IPS DF 6.9 (cell line): ENCODE results near the gene ELMOD1.

Source experiments
- DNase-seq: peaks from one replicate; pipeline ENCODE4 v3.0.0-alpha.2; 2013; ENCODE audit warnings: low read depth, low spot score
- H3K27ac ChIP-seq: one replicate; pipeline ENCODE4 v1.5.1; 2013; ENCODE audit warnings: low read length, control low read depth
- H3K27me3 ChIP-seq: 2 replicates; pipeline ENCODE4 v1.6.1; 2013; ENCODE audit warnings: mild to moderate bottlenecking, low read length; ENCODE audit not compliant: control insufficient read depth, insufficient read depth
- H3K36me3 ChIP-seq: 2 replicates; pipeline ENCODE4 v1.6.1; 2013; ENCODE audit warnings: low read length; ENCODE audit not compliant: control insufficient read depth, insufficient read depth
- H3K4me1 ChIP-seq: 2 replicates; pipeline ENCODE4 v1.6.1; 2013; ENCODE audit warnings: low read length; ENCODE audit not compliant: control insufficient read depth, insufficient read depth
- H3K4me3 ChIP-seq: 2 replicates; pipeline ENCODE4 v1.5.1; 2013; ENCODE audit warnings: mild to moderate bottlenecking, low read length
- H3K9me3 ChIP-seq: 2 replicates; pipeline ENCODE4 v1.6.1; 2013; ENCODE audit warnings: low read length, inconsistent platforms; ENCODE audit not compliant: control insufficient read depth, insufficient read depth
- WGBS: extraction: QIAGEN DNeasy Blood & Tissue Kit; methylation state at CpG from one replicate; pipeline ENCODE4 v1.1.7; 2013; ENCODE audit warnings: mixed read lengths, missing lambda C conversion rate; ENCODE audit not compliant: insufficient read length, insufficient coverage; 5-methylcytosine and 5-hydroxymethylcytosine counted together

ELMOD1 gene

DNA sequence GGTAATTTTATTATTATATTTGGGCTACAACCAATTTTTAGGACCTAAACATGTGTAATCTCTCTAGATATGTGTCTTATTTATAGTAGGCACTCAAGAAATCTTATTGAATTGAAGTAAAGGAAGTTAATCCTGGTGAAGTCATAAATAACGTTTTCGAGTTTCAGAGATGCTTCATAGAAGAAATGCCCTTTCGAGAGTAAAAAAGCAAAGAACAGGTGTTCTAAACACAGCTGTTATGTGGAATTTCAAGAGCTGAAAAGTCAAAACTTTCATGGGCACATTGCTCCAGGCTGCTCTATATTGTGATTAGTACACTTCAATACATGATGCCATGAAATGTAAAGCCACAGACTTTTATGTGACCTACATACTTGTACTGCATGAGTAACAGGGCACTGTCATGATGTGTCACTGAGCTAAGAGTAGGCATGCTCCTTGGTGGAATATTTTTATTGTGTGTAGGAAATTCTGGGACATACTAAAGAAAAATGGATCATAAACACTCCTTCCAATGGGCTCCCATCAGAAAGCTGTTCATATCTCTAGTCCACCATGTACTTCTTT, 7.2 kb upstream of the ELMOD1 start:
- DNase-seq, result no peak
- Histone ChIP-seq H3K9me3 (no peaks in the 10 kb centered on the region), H3K27me3 (no peaks in the 10 kb centered on the region), H3K36me3 (no peaks in the 10 kb centered on the region), H3K4me1 (peaks cover 2% of the 10 kb centered on the region; the same call in 1 of the 2 replicates), H3K4me3 (no peak overlapping the region), H3K27ac (no peak overlapping the region)
- WGBS, result no CpG with 5 or more reads among the region's 3 CpGs

DNA sequence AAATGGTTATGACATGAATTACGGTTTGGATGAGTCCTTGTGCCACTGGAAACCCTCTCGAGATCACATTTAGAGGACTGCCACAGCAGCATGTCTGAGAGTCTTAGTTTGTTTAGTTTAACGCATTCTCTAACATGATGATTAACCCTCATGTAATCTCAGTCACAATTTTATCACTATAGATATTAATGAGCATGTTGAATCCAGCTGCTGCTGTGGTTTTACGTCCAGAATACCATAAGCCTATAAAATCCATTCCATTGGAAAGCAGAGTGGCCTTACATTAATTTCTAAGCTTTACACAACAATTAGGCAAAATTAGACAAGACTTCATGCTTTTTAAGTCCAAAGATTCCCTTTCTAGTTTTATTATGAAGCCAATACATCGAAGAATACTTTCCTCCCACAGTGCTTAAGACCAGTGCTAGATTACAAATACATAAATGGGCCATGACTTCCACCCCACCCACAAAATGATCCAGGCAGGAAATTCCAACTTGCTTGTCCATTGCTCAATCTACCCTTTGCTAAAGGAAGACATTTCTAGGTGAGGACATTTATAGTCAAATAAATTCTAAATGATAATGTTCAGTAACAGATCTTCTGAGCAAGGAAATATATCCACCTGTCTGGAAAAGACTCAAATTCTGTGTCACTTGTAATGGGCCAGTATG, 3.5 kb upstream of the ELMOD1 start:
- DNase-seq, result no peak
- Histone ChIP-seq H3K9me3 (no peaks in the 10 kb centered on the region), H3K4me1 (no peaks in the 10 kb centered on the region; the same call in 1 of the 2 replicates), H3K36me3 (no peaks in the 10 kb centered on the region), H3K27me3 (peaks cover 13% of the 10 kb centered on the region), H3K27ac (no peak overlapping the region), H3K4me3 (no peak overlapping the region)
- WGBS, result no CpG with 5 or more reads among the region's 5 CpGs

DNA sequence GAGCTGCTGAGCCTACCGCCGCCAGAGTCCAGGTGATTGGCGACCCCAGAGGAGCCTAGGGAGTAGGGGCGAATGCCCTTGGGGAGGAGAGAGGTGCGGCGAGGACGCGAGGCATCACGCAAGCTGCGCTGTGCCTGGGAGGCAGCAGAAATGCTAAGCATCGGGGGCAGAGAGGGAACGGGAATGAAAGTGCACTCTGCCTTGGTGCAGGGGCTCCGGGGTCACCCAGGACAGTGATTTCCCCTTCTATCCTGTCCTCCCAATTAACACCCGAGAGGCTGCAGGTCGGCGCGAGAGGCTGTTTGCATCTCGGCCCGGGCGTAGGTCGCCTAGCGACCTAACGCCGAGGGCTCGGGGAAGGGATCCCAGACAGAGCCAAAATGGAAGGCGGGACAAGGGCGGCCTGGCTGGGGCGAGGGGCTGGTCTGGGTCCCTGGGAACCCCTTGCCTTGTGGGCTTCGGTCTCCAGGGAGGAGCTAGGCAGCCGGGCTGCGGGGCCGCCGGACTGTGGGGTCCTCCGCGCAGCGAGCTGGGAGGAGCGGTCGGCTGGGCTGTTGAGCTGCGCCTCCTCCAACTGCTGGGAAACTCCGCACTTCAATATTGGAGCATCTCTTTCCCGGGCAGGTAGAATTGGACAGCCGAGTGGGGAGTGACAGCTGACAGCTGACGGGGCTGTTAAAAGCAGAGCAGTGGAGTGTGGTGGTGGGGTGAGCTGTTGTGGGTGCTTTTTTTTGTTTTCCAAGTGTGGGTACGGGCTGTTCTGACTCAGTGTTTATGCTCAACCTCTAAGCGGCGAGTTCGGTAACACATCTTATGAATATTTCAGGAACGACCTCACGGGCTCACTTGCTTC, 657 bp downstream of the ELMOD1 start:
- Histone ChIP-seq H3K27ac (no peak overlapping the region), H3K4me3 (peak overlapping the region; percentile 65), H3K36me3 (no peaks in the 10 kb centered on the region), H3K4me1 (no peaks in the 10 kb centered on the region; the same call in 1 of the 2 replicates), H3K27me3 (peaks cover 21% of the 10 kb centered on the region), H3K9me3 (no peaks in the 10 kb centered on the region)
- DNase-seq, result no peak
- WGBS, result no CpG with 5 or more reads among the region's 49 CpGs

DNA sequence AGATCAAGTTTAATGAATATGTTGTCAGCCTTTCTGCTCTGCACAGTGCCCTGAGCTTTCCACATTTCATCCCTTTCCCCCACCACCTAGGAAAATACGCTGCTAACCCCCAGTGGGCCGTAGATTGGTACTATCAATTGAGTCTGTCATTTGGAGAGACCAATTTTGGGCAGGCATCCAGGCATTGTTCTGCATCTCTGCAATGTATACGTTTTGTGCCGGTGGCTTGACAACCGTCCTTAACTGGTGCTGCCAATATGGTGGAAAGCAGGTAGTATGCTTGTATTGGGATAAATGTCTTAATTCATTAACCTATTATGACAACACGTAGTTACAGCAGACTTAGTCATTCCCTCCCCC, 1.3 kb downstream of the ELMOD1 start:
- Histone ChIP-seq H3K27ac (no peak overlapping the region), H3K36me3 (no peaks in the 10 kb centered on the region), H3K4me3 (peak overlapping the region; percentile 65; the same call in 1 of the 2 replicates), H3K9me3 (no peaks in the 10 kb centered on the region), H3K27me3 (peaks cover 21% of the 10 kb centered on the region), H3K4me1 (no peaks in the 10 kb centered on the region; the same call in 1 of the 2 replicates)
- no peak for DNase-seq
- no CpG with 5 or more reads among the region's 6 CpGs for WGBS

DNA sequence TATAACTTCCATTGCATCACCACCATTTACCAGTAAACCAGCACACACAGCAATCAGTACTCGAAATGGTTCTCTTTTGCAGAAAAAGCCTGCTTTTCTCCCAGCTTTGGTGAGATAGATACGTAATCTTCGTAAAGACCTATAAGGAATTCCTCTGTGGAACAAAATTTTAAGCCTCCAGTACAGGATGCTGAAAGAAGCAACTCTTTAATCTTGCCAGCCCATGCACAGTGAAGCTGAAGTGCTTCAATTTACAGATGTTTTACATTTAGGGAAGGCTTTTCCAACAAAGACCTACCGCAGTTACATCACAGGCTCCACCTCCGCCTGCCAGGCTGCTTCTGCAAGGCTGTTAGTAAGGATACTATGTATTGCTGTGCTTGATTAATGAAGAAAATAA, 1.9 kb downstream of the ELMOD1 start:
- DNase-seq, result no peak
- H3K27ac ChIP-seq, result no peak overlapping the region
- H3K4me3 ChIP-seq, result no peak overlapping the region
- H3K36me3 ChIP-seq, result no peaks in the 10 kb centered on the region
- H3K4me1 ChIP-seq, result no peaks in the 10 kb centered on the region; the same call in 1 of the 2 replicates
- WGBS, result no CpG with 5 or more reads among the region's 5 CpGs
- no peaks in the 10 kb centered on the region for H3K9me3 ChIP-seq
- peaks cover 21% of the 10 kb centered on the region for H3K27me3 ChIP-seq

DNA sequence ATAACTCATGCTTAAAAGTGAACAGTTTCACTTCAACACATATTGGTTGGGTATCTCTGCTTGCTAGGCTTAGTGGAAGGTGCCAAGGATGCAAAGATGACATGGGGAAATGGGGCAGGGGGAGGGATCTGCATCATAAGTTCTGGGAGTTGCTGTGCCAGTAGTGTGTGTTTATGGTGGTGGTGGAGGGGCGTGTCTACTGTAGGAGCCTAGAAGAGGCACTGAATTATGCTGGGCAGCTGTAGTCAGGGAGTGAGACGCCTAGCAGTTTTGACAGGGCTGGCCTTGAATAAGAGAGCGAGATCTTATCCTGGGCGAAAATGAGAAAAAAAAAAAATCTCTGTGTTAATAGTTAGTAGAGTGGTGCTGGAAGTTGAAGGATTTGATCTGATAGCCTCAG, 3.0 kb downstream of the ELMOD1 start:
- no CpG with 5 or more reads among the region's 4 CpGs for WGBS
- no peak overlapping the region for H3K4me3 ChIP-seq
- DNase-seq, result no peak
- H3K27me3 ChIP-seq, result peaks cover 21% of the 10 kb centered on the region
- no peak overlapping the region for H3K27ac ChIP-seq
- H3K9me3 ChIP-seq, result no peaks in the 10 kb centered on the region
- H3K36me3 ChIP-seq, result no peaks in the 10 kb centered on the region
- no peaks in the 10 kb centered on the region; the same call in 1 of the 2 replicates for H3K4me1 ChIP-seq

DNA sequence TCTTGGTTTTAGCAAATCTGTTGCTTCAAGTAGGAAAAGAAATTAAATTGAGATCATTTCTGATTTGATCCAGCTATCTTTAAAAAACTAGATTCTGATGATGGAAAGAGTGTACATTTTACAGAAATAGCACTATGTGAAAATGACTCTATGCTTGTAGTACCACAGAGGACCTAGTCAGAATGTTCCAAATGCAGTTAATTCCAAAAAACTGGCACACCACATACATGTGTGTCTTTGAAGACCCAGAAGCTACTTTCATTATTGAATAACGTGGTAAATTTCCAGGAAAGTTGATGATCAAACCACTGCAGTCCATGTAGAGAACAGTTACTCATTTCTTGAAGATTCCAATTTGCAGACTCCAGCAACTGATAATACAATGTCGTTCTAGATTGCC, 3.8 kb downstream of the ELMOD1 start:
- H3K9me3 ChIP-seq, result no peaks in the 10 kb centered on the region
- no peaks in the 10 kb centered on the region; the same call in 1 of the 2 replicates for H3K4me1 ChIP-seq
- H3K27ac ChIP-seq, result no peak overlapping the region
- no CpG with 5 or more reads among the region's 2 CpGs for WGBS
- no peaks in the 10 kb centered on the region for H3K36me3 ChIP-seq
- H3K4me3 ChIP-seq, result no peak overlapping the region
- DNase-seq, result no peak
- peaks cover 21% of the 10 kb centered on the region for H3K27me3 ChIP-seq

DNA sequence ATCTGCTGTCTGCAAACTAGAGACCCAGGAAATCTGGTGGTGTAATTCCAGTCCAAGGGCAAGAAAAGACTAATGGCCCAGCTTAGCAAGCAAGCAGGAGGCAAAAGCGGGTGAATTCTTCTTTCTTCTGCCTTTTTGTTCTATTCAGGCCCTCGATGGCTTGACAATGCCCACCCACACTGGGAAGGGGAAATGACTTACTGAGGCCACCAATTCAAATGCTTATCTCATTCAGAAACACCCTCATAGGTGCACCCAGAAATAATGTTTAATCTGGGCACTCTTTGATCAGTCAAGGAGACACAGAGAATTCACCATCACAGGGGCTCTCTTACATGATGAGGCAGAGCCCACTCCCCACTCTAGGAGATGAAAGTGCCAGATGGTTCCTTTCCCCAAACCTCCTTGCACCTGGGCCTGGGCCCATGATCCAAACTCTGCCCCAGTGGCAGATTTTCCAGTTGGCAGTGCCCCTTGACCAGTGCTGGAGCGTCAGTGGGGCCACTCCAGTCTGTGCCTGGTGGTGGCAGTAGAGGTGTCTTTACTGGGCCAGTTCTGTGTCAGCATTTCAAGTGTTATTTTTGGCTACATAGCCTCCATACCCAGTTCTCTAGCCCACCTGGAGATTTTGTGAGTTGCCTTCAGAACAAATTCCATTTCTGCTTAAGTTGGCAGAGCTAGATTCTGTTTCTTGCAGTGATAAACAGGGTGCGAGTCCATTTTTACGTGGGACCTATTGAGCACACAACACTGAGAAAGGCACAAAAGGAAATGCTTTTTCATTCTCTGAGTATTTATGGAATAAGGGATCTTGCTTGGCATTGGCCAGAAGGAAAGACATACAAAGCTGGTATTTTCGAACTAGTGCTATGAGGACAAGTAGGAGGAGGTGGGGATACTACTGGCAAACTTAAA, 7.5 kb downstream of the ELMOD1 start:
- no peak for DNase-seq
- Histone ChIP-seq H3K27me3 (peaks cover 2% of the 10 kb centered on the region), H3K9me3 (no peaks in the 10 kb centered on the region), H3K27ac (no peak overlapping the region), H3K36me3 (no peaks in the 10 kb centered on the region), H3K4me3 (no peak overlapping the region), H3K4me1 (no peaks in the 10 kb centered on the region)
- WGBS, result no CpG with 5 or more reads among the region's 6 CpGs

DNA sequence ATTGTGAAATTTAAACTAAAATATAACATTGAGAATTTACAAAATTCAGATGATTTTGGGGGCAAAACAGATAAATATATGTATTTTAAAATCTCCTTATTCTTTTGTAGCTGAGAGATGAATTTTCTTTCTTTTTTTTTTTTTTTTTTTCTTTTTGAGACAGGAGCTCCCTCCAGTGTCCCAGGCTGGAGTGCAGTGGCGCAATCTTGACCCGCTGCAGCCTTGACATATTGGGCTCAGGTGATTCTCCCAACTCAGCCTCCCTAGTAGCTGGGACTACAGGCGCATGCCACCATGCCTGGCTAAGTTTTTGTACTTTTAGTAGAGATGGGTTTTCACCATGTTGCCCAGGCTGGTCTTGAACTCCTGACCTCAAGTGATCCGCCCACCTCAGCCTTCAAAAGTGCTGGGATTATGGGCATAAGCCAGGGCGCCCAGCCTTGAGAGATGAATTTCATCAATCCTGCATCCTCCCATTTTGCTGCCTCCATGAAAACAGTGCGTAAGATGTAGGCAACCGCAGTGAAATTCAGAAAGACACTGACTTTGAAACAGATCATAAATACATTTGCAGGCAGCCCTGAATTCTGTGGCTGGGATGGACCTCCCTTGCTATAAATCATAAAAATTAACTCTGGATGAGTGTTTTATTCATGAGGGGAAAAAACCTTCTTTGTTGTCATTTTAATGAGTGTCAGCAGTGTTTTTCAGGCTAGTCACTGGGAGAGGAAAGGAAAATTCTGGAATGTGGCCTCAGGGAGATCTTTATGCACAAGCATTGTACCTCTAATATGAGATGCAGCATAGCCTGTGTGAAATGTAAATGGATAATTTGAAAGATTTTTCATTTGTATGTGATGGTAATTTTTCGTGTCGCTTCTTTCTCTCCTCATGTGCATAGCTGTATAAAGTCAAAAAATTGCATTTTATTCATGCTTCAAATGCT, 14.4 kb downstream of the ELMOD1 start:
- H3K4me1 ChIP-seq, result peaks cover 1% of the 10 kb centered on the region; the same call in 1 of the 2 replicates
- no peak overlapping the region for H3K27ac ChIP-seq
- no peaks in the 10 kb centered on the region for H3K9me3 ChIP-seq
- WGBS, result no CpG with 5 or more reads among the region's 9 CpGs
- no peaks in the 10 kb centered on the region for H3K27me3 ChIP-seq
- DNase-seq, result no peak
- no peak overlapping the region for H3K4me3 ChIP-seq
- H3K36me3 ChIP-seq, result no peaks in the 10 kb centered on the region
